Stimulated activated CD4-positive, alpha-beta T cell treated with anti-CD3 and anti-CD28 coated beads, Interleukin-15, amount 100 ng/mL, for 1 hour (primary cell): ENCODE data around the gene ZBTB33.

Experiments
- DNase-seq, 2 donors: peaks; one replicate each; pipeline ENCODE4 v3.0.0-alpha.2; 2020; ENCODE audit warnings: low read depth in 1 of 2, low spot score in 1 of 2

The ZBTB33 gene, protein sequence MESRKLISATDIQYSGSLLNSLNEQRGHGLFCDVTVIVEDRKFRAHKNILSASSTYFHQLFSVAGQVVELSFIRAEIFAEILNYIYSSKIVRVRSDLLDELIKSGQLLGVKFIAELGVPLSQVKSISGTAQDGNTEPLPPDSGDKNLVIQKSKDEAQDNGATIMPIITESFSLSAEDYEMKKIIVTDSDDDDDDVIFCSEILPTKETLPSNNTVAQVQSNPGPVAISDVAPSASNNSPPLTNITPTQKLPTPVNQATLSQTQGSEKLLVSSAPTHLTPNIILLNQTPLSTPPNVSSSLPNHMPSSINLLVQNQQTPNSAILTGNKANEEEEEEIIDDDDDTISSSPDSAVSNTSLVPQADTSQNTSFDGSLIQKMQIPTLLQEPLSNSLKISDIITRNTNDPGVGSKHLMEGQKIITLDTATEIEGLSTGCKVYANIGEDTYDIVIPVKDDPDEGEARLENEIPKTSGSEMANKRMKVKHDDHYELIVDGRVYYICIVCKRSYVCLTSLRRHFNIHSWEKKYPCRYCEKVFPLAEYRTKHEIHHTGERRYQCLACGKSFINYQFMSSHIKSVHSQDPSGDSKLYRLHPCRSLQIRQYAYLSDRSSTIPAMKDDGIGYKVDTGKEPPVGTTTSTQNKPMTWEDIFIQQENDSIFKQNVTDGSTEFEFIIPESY

DNA sequence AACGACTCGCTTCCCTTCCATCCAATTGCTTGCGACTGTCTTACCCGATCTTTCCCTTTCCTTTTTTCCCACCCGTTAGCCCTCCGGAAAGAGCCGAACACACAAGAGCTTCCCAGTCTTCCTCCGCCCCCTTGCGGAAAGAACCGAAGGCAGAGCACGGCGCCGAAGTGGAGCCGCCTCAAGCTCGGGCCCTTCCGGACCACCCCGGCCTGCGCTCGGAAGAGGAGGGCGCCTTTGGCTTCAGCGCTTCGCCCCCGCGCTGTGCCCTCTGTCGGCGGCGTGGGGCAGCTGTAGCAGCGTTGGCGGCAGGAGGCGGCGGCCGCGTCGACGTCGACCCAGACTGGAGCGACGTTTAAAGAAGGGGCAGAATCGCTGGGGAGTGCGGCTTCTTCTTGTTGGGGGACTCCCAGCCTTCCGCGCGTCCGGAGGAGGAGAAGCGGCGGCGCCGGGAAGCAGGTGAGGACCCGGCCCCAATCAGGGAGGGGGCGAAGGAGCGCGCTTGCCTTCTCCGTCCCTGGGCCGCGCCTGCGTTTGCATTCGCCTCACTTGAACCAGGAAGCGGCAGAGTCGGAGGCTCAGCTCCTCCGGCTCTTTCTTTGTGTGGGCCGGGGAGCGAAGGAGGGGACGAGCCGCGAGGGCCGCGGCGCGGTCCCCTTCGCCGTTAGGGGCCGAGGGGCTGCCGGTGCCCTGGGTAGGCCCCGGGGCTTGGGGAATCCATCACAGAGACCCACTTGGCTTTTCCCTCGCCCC lies at the start of gene ZBTB33:
TSS of gene ZBTB33 (plus strand) at position 291 of the 750 bp plus-strand sequence. CDS start 2,604 bp downstream, outside the sequence.
- peak; percentile 67 to 71 for DNase-seq

DNA sequence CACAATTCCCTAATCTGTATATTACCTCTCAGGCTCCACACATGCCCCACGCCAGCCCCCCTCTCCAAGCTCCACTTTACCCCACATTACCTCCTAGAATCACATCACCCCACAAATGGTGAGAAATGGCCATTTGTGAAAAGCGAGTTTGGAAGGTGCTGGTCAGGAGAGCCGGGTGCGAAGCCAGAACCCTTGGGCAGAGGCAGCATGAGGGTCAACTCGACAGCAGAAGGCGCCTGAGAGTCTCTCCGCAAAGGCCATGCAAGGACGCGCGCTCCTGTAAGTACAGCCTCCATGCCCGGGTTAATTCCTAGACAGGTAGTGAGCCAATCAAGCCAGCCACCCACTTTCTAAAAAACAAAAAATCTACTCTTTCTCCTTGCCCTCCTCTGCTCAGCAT lies 49.8 kb upstream of the ZBTB33 start:
- DNase-seq, result no peak

DNA sequence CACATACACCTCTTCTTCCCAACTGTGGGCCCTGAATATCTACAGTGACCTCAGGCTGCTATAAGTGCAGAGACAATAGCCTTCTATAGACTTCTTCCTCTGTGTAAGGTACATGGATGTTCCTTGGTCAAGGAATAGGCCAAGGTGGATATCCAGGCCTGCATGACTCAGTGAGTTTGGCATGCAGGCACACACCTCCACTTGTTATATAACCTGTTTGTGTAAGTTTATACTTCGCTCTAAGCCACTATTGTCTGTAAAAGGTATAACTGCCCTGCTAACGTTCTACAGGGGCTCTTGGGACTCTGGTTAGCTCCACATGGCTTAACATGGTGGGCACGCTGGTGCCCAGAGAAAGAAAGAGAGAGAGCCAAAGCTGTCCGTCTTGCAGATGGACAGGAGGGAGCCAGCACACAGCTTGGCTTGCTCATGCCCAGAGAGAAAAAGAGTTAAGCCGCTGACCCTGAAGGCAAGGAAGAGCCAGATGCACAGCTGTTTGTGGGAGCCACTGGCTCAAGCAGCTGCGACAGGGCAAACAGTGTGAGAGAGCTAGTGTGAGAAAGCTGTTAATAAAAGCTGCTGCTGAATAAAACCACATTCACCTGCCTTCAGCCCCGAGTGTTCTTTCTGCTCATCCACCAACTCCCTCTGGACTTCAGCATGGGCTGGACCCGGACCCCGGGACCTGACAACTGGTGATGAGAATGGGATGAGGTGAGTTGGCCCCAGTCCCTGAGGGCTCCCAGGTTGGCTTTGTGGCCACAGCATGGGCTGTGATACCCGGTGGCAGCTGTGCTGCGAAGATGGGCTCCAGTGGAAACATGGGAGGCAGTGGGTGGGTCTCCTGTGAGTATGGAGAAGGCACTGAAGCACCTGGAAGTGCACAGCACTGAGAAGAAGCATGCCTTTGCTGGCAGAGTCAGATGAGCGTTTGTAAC lies 44.5 kb upstream of the ZBTB33 start:
- no peak for DNase-seq

DNA sequence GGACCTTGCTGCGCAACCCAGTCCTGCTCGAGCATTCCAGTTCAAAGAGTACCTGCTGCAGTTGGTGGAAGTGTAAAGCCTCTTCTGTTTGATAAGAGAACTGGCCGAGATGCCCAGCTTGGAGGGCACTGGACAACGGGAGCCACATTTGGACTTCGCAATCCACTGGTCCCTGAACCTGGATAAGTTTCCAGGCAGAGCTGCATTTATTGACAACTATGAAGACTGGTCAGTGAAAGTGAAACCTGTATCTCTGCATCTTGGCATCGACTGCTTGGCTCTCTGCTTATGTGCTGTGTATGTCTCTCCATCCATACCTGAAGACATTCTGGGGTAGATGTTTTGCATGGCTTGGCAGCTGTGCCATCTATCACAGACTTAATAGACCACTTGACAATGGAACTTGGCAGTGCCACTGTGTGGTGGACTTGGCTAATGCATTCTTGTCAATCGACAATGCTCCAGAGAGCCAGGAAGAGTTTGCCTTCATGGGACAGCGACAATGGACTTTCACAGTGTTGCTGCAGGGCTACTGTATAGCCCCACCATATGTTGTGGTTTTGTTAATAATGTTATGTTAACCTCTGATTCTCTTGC lies 43.5 kb upstream of the ZBTB33 start:
- DNase-seq, result no peak

DNA sequence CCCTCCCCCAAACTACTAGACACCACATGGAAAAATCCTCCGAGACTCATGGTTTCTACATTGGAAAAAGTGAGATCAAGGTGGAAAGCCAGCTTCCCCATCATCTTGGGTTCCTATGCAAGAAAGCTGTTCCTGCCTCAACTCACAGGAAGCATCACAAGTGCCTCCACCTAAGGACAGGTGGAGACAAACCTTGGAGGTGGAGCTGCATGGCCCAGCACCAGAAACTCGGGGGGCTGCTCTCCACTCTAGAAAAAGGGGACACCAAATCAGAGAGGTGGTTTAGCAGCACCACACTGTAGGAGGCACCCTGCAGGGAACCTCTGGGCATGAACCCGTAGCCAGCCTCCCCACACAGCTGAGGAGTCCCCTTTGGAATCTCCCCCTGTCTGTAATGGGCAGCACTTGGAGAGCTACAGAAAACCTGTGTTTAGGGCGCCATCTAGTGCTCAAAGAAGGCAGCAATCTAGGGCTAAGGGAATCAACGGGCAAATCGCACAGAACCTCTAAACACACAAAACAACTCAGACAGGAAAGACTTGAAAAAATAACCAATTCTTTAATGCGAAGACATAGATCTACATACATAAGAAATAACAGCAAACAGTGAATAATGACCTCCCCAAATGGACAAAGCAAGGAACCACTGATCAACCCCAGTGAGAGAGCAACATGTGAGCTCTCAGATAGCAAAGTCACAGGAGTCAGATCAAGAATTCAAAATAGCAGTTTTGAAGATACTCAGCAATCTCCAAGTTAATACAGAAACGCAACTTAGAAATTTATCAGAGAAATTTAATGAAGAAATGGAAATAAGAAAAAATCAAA lies 37.0 kb upstream of the ZBTB33 start:
- DNase-seq, result peak; percentile 2 to 4

DNA sequence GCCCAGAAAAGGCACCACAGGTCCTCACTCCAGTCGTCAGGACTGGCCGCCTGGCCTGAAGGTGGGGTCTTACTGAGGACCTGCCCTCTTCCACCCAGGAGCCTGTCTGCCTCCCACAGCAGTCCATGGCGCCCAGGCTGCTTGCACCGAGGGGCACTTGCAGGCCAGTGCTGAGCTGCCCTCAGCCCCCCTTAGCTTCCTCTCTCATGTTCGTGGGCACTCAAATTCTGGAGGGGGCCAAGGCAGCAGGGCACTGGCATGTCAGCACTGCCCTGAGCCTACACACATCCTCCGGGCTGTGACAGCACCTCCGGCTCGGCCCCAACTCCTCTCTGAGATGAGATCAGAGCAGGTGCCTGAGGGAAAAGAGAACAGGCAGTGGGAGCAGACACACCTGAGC lies 27.2 kb upstream of the ZBTB33 start:
- no peak for DNase-seq

DNA sequence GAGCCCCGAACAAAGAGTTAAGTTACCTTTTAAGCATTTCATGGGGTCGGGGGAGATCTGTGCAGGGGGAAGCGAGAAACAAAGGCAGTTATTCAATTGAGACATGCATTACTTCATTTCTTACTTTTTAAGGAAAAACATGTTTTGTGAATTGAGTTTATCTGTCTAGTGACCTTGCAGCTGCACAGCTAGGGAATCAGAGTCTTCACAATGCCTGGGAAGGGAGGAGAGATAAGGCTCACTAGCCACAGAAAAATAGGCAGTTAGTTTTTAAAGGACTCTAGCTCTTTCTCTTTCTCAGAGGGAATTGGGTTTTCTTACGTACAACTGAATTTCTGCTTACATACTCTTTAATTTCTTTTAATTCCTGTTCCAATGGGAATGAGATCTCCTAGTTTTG lies 26.2 kb upstream of the ZBTB33 start:
- no peak for DNase-seq

DNA sequence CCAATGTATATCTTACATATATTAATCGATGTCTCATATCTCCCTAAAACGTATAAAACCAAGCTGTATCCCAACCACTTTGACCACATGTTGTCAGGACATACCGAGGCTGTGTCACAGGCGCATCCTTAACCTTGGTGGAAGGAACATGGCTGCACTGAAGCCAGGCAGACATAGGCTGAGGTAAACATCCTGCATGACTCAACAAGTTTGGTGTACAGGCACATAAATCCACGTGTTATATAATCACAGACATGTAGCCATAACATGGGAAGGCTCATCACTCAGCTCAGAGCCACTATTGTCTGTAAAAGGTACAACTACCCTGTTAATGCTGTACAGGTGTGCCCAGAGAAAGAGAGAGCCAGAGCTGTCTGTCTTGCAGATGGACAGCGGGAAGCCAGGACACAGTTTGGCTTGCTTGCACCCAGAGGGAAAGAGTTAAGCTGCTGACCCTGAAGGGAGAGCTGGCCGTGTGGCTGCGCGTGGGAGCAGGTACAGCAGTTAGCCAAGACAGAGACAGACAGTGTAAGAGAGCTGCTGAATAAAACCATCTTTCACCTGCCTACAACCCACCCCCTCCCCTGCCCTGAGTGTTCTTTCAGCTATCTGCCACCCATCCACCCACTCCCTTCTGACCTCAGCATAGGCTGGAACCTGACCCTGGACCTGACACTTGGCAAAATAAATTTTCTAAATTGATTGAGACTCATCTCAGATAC lies 22.3 kb upstream of the ZBTB33 start:
- DNase-seq, result no peak

DNA sequence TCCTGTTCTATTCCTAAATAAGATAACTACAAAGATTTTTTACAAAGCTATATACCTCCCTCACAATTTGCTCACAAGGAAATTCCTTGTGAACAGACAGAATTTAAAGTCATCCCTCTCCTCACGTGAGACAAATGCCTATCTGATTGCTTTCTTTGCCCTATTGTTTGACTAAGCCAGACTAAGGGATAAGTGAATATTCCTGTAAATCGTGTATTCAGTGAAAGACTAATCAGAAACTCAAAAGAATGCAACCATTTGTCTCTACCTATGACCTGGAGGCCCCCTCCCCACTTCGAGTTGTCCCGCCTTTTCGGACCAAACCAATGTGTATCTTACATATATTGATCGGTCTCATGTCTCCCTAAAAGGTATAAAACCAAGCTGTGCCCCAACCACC lies 15.3 kb upstream of the ZBTB33 start:
- no peak for DNase-seq

DNA sequence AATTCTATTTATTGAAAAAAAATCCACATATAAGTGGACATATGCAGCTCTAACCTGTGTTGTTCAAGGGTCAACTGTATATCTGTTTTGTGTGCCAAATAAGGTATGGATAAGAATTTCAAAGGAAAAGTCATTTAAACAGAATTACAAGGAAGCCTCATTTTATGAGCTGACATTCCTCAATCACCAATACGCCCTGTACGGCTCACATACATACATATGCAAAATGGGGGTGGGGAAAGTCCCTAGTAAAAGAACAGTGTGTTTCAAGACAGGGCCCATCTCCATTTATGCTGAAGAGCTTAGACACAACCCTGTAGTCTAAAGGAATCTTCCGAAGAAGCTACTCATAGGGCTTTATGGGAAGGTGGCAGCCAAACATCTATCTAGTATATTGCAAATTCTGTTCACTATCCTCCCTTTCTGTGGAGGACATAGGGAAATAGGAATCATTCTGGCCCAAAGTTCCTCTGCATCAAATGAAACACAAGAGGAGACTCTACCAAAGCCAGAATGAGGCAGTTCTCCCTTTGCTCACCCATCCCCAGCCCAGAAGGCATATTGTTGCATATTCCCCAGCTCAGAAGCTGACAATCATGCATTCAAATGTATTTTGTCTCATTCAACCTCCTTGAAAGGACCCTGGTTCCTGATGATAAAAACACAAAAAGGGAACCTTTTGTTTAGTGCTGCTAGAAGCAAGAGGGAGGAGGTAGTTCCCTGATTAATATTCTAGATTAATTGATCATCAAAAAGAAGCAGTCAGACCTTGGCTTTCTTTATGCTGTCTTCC lies 13.7 kb upstream of the ZBTB33 start:
- no peak for DNase-seq

DNA sequence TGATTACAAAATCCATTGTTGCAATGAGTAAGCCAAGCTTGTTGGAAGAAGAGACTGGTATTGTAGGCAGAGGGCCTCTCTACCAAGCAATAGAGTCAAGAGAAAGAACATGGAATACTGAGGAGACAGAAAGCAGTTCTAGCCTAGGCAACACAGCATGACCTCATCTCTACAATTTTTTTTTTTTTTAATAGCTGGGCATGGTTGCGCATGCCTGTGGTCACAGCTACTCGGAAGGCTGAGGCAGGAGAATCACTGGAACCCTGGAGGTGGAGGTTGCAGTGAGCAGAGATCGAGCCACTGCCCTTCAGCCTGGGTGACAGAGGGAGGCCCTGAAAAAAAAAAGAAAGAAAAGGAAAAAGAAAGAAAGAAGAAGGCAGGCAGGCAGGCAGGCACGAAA lies 11.7 kb upstream of the ZBTB33 start:
- no peak for DNase-seq

DNA sequence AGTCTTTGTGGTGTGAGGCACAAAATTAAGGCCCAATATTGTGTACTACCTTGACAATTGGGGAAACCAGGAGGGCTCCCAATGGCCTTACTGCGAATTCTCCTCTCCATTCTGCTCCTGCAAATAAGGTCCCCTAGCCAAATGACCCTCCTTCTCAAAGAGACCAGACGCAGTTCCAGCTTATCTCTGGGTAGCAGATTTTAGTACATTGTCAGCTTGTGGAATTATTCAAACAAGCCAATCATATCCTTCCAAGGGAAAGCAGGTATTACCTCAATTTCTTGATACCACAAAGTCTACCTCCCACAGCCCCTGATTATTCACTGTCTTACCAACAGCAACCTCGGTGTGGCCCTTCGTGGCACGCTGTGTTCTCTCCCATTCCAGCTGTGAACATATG lies 7.8 kb upstream of the ZBTB33 start:
- DNase-seq, result no peak

DNA sequence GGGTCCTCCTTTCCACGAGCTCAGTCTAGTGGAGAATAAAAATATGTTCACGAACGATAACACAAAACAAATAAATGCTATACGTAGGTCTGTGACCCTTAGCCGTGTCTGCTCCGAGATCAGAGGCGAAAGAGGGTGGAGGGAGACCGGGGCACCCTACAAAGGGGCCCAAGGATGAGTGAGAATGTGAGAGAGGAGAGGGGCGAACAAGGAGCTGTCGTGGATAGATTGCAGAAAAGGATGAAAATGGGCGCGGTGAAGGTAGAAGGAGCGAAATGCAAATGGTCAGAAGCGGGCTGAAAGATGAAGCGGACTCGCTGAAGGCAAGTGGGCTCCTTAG lies 6.2 kb upstream of the ZBTB33 start:
- no peak for DNase-seq

DNA sequence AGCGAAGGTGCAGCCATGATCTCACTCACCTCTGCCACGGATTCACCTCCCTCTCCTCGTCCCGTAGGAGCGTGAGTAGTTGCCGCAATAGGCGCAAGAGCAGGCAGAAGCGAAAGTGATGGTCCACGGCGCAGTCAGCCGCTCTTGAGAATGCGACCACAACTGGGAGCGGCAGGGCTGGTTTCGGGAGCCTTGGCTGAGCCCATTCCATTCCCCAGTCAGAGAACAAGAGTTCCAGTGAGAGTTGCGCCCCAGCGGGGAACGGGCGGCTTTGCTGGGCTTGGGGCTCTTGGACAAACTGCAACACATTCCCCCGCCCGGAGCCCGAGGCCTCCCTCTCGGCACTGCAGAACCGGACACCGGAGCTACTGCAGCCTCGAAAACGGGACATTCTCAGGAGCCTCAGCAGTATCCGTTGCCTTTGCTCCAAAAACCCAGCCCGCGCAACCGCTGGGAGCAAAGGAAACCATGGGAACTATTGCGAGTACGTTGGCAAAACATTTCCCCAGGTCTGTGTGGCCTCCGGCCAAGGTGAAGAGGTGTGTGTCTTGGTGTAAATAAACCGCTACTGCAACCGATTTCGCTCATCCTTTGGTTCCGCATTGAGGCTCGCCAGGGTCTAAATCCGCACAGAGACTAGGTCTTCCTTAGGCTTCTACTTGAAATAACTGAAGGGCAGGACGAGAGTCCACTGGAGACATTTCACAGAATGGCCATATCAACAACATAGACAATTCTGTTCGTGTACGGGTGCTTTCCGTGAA lies 5.7 kb upstream of the ZBTB33 start:
- DNase-seq, result peak; percentile 14 to 20

DNA sequence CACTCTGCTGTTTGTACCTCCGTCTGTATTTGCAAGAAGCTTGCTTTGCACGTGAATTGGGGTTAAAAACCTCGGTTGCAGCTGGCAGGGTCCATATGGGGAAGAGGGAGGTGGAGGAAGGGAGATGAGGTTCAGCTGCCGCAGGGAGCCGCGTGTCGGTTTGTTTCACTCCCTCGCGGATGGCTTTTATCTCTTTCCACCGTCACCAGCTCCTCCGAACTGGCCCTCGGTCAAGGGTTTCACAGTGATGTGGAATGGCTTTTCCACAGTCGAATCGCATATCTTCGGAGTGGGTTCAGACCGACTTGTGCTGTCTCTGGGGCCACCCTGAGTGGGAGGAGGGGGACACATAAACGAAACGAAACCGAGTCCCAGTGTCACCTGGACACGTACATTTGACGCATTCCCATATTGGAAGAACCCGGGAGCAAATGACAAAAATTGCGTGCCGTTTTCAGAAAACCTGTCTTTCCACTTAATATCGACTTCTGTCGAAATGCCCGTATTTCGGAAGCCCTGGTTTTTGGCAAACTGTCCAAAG lies 929 bp downstream of the ZBTB33 start:
- DNase-seq, result peak in 1 of 2 donors; percentile 2

DNA sequence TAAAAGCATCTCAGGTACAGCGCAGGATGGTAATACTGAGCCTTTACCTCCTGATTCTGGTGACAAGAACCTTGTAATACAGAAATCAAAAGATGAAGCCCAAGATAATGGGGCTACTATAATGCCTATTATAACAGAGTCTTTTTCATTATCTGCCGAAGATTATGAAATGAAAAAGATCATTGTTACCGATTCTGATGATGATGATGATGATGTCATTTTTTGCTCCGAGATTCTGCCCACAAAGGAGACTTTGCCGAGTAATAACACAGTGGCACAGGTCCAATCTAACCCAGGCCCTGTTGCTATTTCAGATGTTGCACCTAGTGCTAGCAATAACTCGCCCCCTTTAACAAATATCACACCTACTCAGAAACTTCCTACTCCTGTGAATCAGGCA lies 3.2 kb downstream of the ZBTB33 start:
- DNase-seq, result no peak

DNA sequence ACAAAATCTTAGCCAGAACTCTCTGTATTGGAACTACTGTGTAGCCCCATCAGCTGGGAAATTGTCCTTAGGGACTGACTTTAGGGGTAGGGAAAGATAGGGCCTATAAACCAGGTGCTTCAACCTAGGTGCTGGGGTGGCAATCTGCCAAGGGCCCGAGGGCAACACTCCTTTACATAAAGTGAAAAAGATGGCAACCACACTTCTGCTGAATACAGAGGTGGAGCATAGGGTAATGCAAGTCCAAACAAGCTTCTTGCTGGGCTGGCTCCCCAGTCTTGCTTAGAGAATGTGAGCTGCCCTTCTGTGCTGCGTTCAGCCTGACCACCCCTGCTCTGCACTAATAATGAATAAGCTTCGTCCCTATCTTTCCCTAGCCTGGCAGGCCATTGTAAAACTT lies 9.8 kb downstream of the ZBTB33 start:
- DNase-seq, result no peak
